22Rv1 (cell line): ENCODE data around the gene SCN4B.

ENCODE experiments used
- H3K27ac ChIP-seq: fragments of 450-650 bp; 2 replicates; pipeline ENCODE4 v1.5.1; 2017
- CTCF ChIP-seq: fragments of 450-650 bp; IDR thresholded peaks from 2 replicates; pipeline ENCODE4 v1.5.1; 2017; ENCODE audit warnings: mild to moderate bottlenecking
- ZFX ChIP-seq: fragments of 450-650 bp; IDR thresholded peaks from 2 replicates; pipeline ENCODE4 v1.6.1; 2017; ENCODE audit warnings: antibody characterized with exemption, borderline replicate concordance

The SCN4B gene

DNA sequence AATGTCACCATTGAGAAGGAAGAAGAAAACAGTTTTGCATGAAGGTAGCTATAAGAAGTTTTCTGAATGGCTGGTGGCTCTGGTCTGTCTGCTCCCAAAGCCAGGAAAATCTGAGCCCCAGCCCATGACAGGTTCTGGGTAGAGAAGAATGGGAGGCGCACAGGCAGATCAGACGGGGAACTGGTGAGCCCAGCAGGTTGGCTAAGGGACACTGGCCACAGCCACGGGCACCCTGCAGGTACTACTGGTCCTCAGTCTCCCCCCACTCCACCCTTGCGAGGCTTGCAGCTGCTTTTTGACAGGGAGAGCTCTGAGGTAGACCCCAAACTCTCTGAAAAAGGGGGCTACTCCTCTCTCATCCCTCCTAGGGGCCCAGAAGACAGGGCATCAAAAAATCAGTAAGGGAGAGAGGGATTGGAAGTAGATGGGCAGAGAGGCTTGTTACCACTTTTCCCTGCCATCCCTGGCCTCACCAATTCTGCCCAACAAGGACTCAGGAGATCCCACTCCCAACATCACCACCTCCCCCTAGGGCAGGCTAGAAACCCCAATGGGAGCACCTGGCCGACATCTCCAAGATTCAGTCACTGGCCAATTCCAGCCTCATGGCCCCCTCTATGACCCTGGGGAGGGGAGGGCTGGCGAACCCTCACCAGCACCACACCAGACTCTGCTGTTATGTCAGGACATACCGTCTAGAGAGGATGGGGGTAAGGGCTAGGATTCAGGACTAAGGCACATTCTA lies 17.4 kb downstream of the SCN4B start:
- TF ChIP-seq CTCF = no peak
- TF ChIP-seq ZFX = no peak
- H3K27ac ChIP-seq = no peak overlapping the region

- no peak for TF ChIP-seq CTCF
Measured at GRCh38 chr11:118133816-118134215, 18.8 kb downstream of the SCN4B start.

GRCh38 chr11:118132385-118133151 lies 20.1 kb downstream of the SCN4B start:
- no peak overlapping the region for H3K27ac ChIP-seq
- no peak for TF ChIP-seq CTCF
- no peak for TF ChIP-seq ZFX

More at GRCh38 chr11:118133816-118134215, 18.8 kb downstream of the SCN4B start:
- no peak overlapping the region for H3K27ac ChIP-seq

GRCh38 chr11:118129471-118130172 lies 23.0 kb downstream of the SCN4B start:
- TF ChIP-seq CTCF (no peak), ZFX (no peak)
- no peak overlapping the region for H3K27ac ChIP-seq

- no peak overlapping the region for H3K27ac ChIP-seq
- TF ChIP-seq CTCF (no peak), ZFX (no peak)
Measured at GRCh38 chr11:118128721-118129470, 23.7 kb downstream of the SCN4B start.

DNA sequence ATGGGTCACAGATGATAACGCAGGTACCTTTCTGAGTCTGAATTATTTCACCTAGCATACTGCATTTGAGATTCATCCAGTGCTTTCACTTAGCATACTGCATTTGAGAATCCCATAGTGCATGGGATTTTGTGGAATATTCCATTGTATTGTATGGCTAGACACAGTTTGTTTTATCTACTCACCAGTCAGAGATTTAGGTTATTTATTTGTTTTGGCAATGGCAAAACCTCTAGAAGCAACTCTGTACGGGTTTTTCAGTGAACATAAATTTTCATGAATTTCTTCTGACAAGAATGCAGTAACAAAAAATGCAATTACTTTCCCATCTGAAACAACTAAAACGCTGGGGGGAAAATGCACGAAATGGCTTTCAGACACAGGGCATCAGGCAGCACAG lies 24.3 kb downstream of the SCN4B start:
- no peak for TF ChIP-seq ZFX
- no peak for TF ChIP-seq CTCF
- H3K27ac ChIP-seq = no peak overlapping the region
